Nephron (organoid): ENCODE data around the gene CCDC187.

Experiments used
- H3K27ac Mint-ChIP-seq, 3 experiments: 2 replicates each; pipeline ENCODE4 v1.8.0; 2020; ENCODE audit warnings: mixed read lengths in 3 of 3, mild to moderate bottlenecking in 2 of 3, moderate library complexity in 1 of 3
- H3K27me3 Mint-ChIP-seq: 2 replicates; pipeline ENCODE4 v1.8.0; 2021; ENCODE audit warnings: low read depth, mild to moderate bottlenecking, moderate library complexity, mixed read lengths
- H3K36me3 Mint-ChIP-seq: 2 replicates; pipeline ENCODE4 v1.8.0; 2020; ENCODE audit warnings: low read depth, mixed read lengths
- H3K4me1 Mint-ChIP-seq: 2 replicates; pipeline ENCODE4 v1.8.0; 2020; ENCODE audit warnings: mixed read lengths
- H3K4me3 Mint-ChIP-seq, 3 experiments: 2 replicates each; pipeline ENCODE4 v1.8.0; 2020; ENCODE audit warnings: mild to moderate bottlenecking in 3 of 3, mixed read lengths in 3 of 3, moderate library complexity in 2 of 3
- H3K9me3 Mint-ChIP-seq: 2 replicates; pipeline ENCODE4 v1.8.0; 2020; ENCODE audit warnings: mixed read lengths
- CTCF ChIP-seq, 3 experiments: fragments of 200-600 bp; sonication (generic); IDR thresholded peaks; one replicate each; pipeline ENCODE4 v1.5.0; 2021; ENCODE audit warnings: antibody characterized with exemption in 3 of 3; ENCODE audit not compliant: unreplicated experiment in 3 of 3

The CCDC187 gene

GRCh38 chr9:136248951-136249876, 54.7 kb downstream of the CCDC187 start:
- no peak for TF ChIP-seq CTCF (IDR thresholded peaks at IDR 0.05; ENCODE audit: unreplicated experiment in 3 of 3)
- Mint-ChIP-seq H3K4me1 (peaks cover 25% of the 10 kb centered on the region), H3K27me3 (peaks cover 21% of the 10 kb centered on the region), H3K9me3 (no peaks in the 10 kb centered on the region), H3K4me3 (peak overlapping the region in 1 of 3 experiments; percentile 34), H3K36me3 (no peaks in the 10 kb centered on the region), H3K27ac (peak overlapping the region in 1 of 3 experiments; percentile 44)

- Mint-ChIP-seq H3K4me3 (peak overlapping the region in 1 of 3 experiments; percentile 20), H3K4me1 (peaks cover 36% of the 10 kb centered on the region), H3K9me3 (no peaks in the 10 kb centered on the region), H3K27me3 (peaks cover 21% of the 10 kb centered on the region), H3K27ac (no peak overlapping the region), H3K36me3 (no peaks in the 10 kb centered on the region)
- no peak for TF ChIP-seq CTCF (IDR thresholded peaks at IDR 0.05; ENCODE audit: unreplicated experiment in 3 of 3)
Measured at GRCh38 chr9:136247947-136248637, 55.8 kb downstream of the CCDC187 start.

- H3K27me3 Mint-ChIP-seq, result peaks cover 21% of the 10 kb centered on the region
- no peak overlapping the region for H3K27ac Mint-ChIP-seq
- H3K4me1 Mint-ChIP-seq, result peaks cover 36% of the 10 kb centered on the region
- peak overlapping the region; percentile 52 to 62 (median 53) for H3K4me3 Mint-ChIP-seq
- H3K9me3 Mint-ChIP-seq, result no peaks in the 10 kb centered on the region
- no peaks in the 10 kb centered on the region for H3K36me3 Mint-ChIP-seq
- TF ChIP-seq CTCF (IDR thresholded peaks at IDR 0.05; ENCODE audit: unreplicated experiment in 3 of 3), result no peak
Measured at GRCh38 chr9:136247551-136247916, 56.4 kb downstream of the CCDC187 start.

- Mint-ChIP-seq H3K36me3 (no peaks in the 10 kb centered on the region), H3K4me3 (peak overlapping the region; percentile 69 to 78 (median 75)), H3K9me3 (no peaks in the 10 kb centered on the region), H3K27ac (no peak overlapping the region), H3K4me1 (peaks cover 36% of the 10 kb centered on the region), H3K27me3 (peaks cover 21% of the 10 kb centered on the region)
- TF ChIP-seq CTCF (IDR thresholded peaks at IDR 0.05; ENCODE audit: unreplicated experiment in 3 of 3), result no peak
Measured at GRCh38 chr9:136246849-136247550, 56.9 kb downstream of the CCDC187 start.

- no peaks in the 10 kb centered on the region for H3K36me3 Mint-ChIP-seq
- H3K27me3 Mint-ChIP-seq, result peaks cover 21% of the 10 kb centered on the region
- no peaks in the 10 kb centered on the region for H3K9me3 Mint-ChIP-seq
- H3K4me1 Mint-ChIP-seq, result peaks cover 36% of the 10 kb centered on the region
- peak within 1 kb of the TSS; percentile 17 to 35 (median 30) for H3K27ac Mint-ChIP-seq
- TF ChIP-seq CTCF (IDR thresholded peaks at IDR 0.05; ENCODE audit: unreplicated experiment in 3 of 3), result no peak
- H3K4me3 Mint-ChIP-seq, result peak within 1 kb of the TSS; percentile 89 to 96 (median 93)
Measured at GRCh38 chr9:136245219-136246150, 58.4 kb downstream of the CCDC187 start, which contains the start of gene QSOX2. Gene QSOX2, minus strand, starts transcription at chr9:136245812. Its CDS starts 9 bp downstream, at chr9:136245803.
